ENCODE data around the gene KLHDC8A. TPM values are rescaled to one million over a fixed set of nuclear protein-coding genes. Genes with fewer than 3 reads are reported as not detected.

The KLHDC8A gene
- total and polyA plus RNA-seq, 2 of the 13 experiments (the other 11 are each of a cell fraction or from before 2014, with no cell fraction given): not detected

- TF ChIP-seq ATF1 (CRISPR knock-in tag; IDR thresholded peaks at IDR 0.05) (no peak), SNAPC4 (CRISPR knock-in tag; IDR thresholded peaks at IDR 0.05) (no peak), ZIK1 (CRISPR knock-in tag; IDR thresholded peaks at IDR 0.05; ENCODE audit: borderline replicate concordance, low read depth) (no peak), ZBTB8A (CRISPR knock-in tag; IDR thresholded peaks at IDR 0.05; ENCODE audit: borderline replicate concordance, low read depth) (no peak), KLF15 (CRISPR knock-in tag; IDR thresholded peaks at IDR 0.05; ENCODE audit: borderline replicate concordance) (no peak), ZNF274 (CRISPR knock-in tag; IDR thresholded peaks at IDR 0.05) (no peak), ZNF883 (CRISPR knock-in tag; IDR thresholded peaks at IDR 0.05; ENCODE audit: not compliant biosample characterization) (no peak), ZNF224 (CRISPR knock-in tag; IDR thresholded peaks at IDR 0.05) (no peak), ZNF256 (CRISPR knock-in tag; conservative IDR thresholded peaks at IDR 0.05) (no peak), MATR3 (CRISPR knock-in tag; IDR thresholded peaks at IDR 0.05) (no peak), ZNF709 (CRISPR knock-in tag; IDR thresholded peaks at IDR 0.05) (no peak)
These were observed 19.2 kb downstream of the KLHDC8A start (continued) for GRCh38 chr1:205337481-205337880.

Data from HepG2 (cell line).